Thymus (tissue), 11 donors: ENCODE measurements around the gene HBP1. TPM values are rescaled to one million over a fixed set of nuclear protein-coding genes. Genes with fewer than 3 reads are reported as not detected.

Source experiments
- DNase-seq, 9 donors: peaks; one replicate each; pipeline ENCODE4 v3.0.0-alpha.2; 2013; ENCODE audit warnings: low spot score in 9 of 9, low read depth in 6 of 9, missing footprints in 1 of 9
- H3K27ac ChIP-seq, 2 donors: one replicate each; pipeline ENCODE4 v1.5.1; 2013; ENCODE audit warnings: control low read depth in 1 of 2, low read depth in 1 of 2, low read length in 1 of 2, mild to moderate bottlenecking in 1 of 2, moderate library complexity in 1 of 2
- H3K27me3 ChIP-seq, 2 donors: one replicate each; pipeline ENCODE4 v1.5.1; 2013; ENCODE audit warnings: low read length in 1 of 2; ENCODE audit not compliant: control insufficient read depth in 2 of 2, insufficient read depth in 1 of 2
- H3K36me3 ChIP-seq, 2 donors: one replicate each; pipeline ENCODE4 v1.5.1; 2013; ENCODE audit warnings: low read length in 1 of 2, mild to moderate bottlenecking in 1 of 2, moderate library complexity in 1 of 2; ENCODE audit not compliant: control insufficient read depth in 2 of 2, insufficient read depth in 2 of 2
- H3K4me1 ChIP-seq, 2 donors: one replicate each; pipeline ENCODE4 v1.5.1; 2013; ENCODE audit warnings: low read length in 2 of 2; ENCODE audit not compliant: control insufficient read depth in 2 of 2, insufficient read depth in 2 of 2
- H3K4me3 ChIP-seq, 2 donors: one replicate each; pipeline ENCODE4 v1.5.1; 2013; ENCODE audit warnings: low read length in 2 of 2, control low read depth in 1 of 2, mild to moderate bottlenecking in 1 of 2
- H3K9me3 ChIP-seq, 2 donors: one replicate each; pipeline ENCODE4 v1.5.1; 2013; ENCODE audit warnings: low read length in 1 of 2, mild to moderate bottlenecking in 1 of 2; ENCODE audit not compliant: control insufficient read depth in 2 of 2, insufficient read depth in 1 of 2
- WGBS: extraction: QIAGEN DNeasy Blood & Tissue Kit; methylation state at CpG from one replicate; pipeline ENCODE4 v1.1.7; 2013; 5-methylcytosine and 5-hydroxymethylcytosine counted together
- polyA plus RNA-seq: library from polyadenylated mRNA; stranded (reverse); fragments of 200-250 nt; gene quantifications from one replicate; pipeline ENCODE4 v1.2.3, GENCODE V29; 2013
- total RNA-seq: library from RNA; stranded (reverse); fragments of 120-200 nt; gene quantifications from one replicate; pipeline ENCODE4 v1.2.4, GENCODE V29; 2013
- donor health status: healthy.

The HBP1 gene
- total and polyA plus RNA-seq, 2 donors, result 56.7 to 64.1 TPM

- H3K4me1 ChIP-seq, result no peaks in the 10 kb centered on the region
- peaks cover 4 to 8% of the 10 kb centered on the region in 2 donors for H3K36me3 ChIP-seq
- no peak overlapping the region for H3K4me3 ChIP-seq
- H3K27me3 ChIP-seq, result no peaks in the 10 kb centered on the region
- no peak overlapping the region for H3K27ac ChIP-seq
- DNase-seq, result no peak
- no peaks in the 10 kb centered on the region for H3K9me3 ChIP-seq
- WGBS, result 96% methylated on average over 5 of the region's 5 CpGs
These were observed 55.8 kb downstream of the HBP1 start for GRCh38 chr7:107224374-107225223.

DNA sequence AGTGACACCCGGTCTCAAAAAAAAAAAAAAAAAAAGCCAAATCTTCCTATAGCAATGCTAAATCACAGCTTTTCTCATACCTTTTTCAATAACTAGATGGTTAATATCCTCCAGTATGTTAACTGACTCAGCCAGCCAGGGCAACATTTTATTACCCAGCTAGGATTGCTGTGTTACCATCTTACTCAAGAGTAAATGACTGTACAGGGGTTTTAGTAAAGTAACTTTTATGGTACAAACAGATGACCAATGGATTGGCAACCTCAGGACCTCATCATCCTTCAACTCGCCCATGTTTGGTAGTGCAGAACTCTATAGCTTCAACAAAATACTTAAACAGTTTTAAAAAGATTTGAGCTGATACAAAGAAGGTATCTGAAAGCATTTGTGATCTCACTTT lies 59.5 kb downstream of the HBP1 start:
- H3K27ac ChIP-seq, result no peak overlapping the region
- H3K9me3 ChIP-seq, result no peaks in the 10 kb centered on the region
- no peaks in the 10 kb centered on the region for H3K4me1 ChIP-seq
- WGBS, result 99% methylated on average over 2 of the region's 2 CpGs
- DNase-seq, result no peak
- no peaks in the 10 kb centered on the region for H3K27me3 ChIP-seq
- peaks cover 4 to 9% of the 10 kb centered on the region in 2 donors for H3K36me3 ChIP-seq
- H3K4me3 ChIP-seq, result no peak overlapping the region

- no peak for DNase-seq
- Histone ChIP-seq H3K27ac (no peak overlapping the region), H3K4me1 (no peaks in the 10 kb centered on the region), H3K27me3 (no peaks in the 10 kb centered on the region), H3K4me3 (no peak overlapping the region), H3K36me3 (peaks cover 3 to 4% of the 10 kb centered on the region in 2 donors), H3K9me3 (no peaks in the 10 kb centered on the region)
- WGBS, result 98% methylated on average over 3 of the region's 3 CpGs
These were observed 61.5 kb downstream of the HBP1 start for GRCh38 chr7:107230334-107230733.

DNA sequence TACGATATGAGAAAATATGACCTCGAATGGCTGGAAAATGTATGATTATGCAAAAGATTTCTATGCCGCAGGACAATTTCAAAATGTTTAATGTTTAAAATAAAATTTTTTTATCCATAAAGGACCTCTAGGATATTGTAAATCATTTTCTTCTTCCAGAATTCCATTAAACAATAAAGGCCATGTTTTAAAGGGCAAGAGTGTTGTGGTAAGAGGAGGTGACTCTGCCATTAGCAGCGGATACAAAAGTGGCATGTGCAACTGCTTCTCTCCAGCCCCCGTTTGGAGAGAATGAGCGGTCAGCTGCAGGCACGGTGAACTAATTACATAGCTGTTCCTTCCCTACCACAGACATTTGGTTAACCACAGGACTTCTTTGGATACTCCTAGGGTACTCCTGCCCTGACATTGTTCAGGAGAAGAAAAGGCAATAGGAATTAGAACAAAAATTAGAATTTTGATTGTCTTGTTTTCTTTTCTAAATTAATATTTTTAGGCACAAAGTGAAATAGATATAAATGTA lies 63.8 kb downstream of the HBP1 start:
- H3K9me3 ChIP-seq, result no peaks in the 10 kb centered on the region
- WGBS, result 96% methylated on average over 7 of the region's 7 CpGs
- no peak overlapping the region for H3K4me3 ChIP-seq
- no peak for DNase-seq
- H3K36me3 ChIP-seq, result peaks cover 3% of the 10 kb centered on the region in 2 donors
- H3K4me1 ChIP-seq, result no peaks in the 10 kb centered on the region
- no peak overlapping the region for H3K27ac ChIP-seq
- no peaks in the 10 kb centered on the region for H3K27me3 ChIP-seq

DNA sequence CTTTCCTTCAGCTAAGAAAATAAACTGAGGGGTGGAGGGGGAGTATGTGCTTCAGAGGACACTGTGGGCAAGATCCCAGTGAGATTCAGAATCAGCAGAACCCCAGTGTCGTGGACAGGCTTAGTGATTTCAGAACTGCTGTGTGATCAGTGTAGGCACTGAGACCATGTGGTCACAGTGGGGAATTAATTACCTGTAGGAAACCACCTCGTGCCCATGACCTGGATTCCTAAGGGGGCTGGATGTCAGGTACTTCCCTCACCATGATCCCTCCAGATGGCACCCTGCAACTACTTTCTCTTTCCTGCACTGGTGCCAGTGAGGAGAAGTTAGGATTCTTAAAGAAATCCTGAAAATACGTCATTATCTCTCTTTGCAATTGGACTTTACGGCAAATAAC lies 64.4 kb downstream of the HBP1 start:
- Histone ChIP-seq H3K36me3 (peaks cover 0 to 3% of the 10 kb centered on the region in 2 donors), H3K27ac (no peak overlapping the region), H3K4me3 (no peak overlapping the region), H3K27me3 (no peaks in the 10 kb centered on the region), H3K9me3 (no peaks in the 10 kb centered on the region), H3K4me1 (no peaks in the 10 kb centered on the region)
- WGBS, result 97% methylated on average over 4 of the region's 4 CpGs
- DNase-seq, result no peak

GRCh38 chr7:107233981-107234380 lies 65.2 kb downstream of the HBP1 start:
- H3K36me3 ChIP-seq, result peaks cover 0 to 3% of the 10 kb centered on the region in 2 donors
- H3K4me3 ChIP-seq, result no peak overlapping the region
- no peak for DNase-seq
- no peaks in the 10 kb centered on the region for H3K9me3 ChIP-seq
- no peaks in the 10 kb centered on the region for H3K4me1 ChIP-seq
- no peak overlapping the region for H3K27ac ChIP-seq
- no peaks in the 10 kb centered on the region for H3K27me3 ChIP-seq
- 100% methylated on average over 1 of the region's 1 CpG for WGBS

- H3K27ac ChIP-seq, result no peak overlapping the region
These were observed 65.6 kb downstream of the HBP1 start for GRCh38 chr7:107234436-107234835.

DNA sequence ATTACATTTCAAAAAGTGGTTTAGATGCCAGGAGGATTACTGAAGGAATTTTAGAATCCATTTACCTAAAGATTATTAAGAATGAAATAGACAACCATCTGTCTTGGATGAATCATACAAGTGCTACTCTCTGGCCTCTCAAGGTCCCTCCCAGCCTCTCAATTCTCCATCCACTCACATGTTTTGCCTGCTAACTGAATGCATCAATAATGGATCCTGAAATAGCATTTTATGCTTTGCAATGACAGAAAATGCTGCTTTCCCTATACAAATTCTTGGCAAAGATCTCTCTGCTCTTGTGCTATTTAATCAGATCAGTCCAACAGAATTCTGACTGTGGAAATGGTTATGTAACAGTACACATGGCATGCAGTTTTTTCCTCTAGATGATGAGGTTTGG lies 68.1 kb downstream of the HBP1 start:
- Histone ChIP-seq H3K27me3 (no peaks in the 10 kb centered on the region), H3K4me3 (no peak overlapping the region), H3K9me3 (no peaks in the 10 kb centered on the region), H3K4me1 (no peaks in the 10 kb centered on the region), H3K27ac (no peak overlapping the region), H3K36me3 (no peaks in the 10 kb centered on the region)
- no peak for DNase-seq

More at GRCh38 chr7:107234436-107234835, 65.6 kb downstream of the HBP1 start:
- Histone ChIP-seq H3K36me3 (peaks cover 0 to 3% of the 10 kb centered on the region in 2 donors), H3K9me3 (no peaks in the 10 kb centered on the region), H3K4me1 (no peaks in the 10 kb centered on the region), H3K4me3 (no peak overlapping the region), H3K27me3 (no peaks in the 10 kb centered on the region)
- 95% methylated on average over 3 of the region's 3 CpGs for WGBS
- no peak for DNase-seq

- H3K27ac ChIP-seq, result no peak overlapping the region
- H3K4me3 ChIP-seq, result no peak overlapping the region
- DNase-seq, result no peak
- WGBS, result 98% methylated on average over 4 of the region's 4 CpGs
- no peaks in the 10 kb centered on the region for H3K9me3 ChIP-seq
- H3K27me3 ChIP-seq, result no peaks in the 10 kb centered on the region
- no peaks in the 10 kb centered on the region for H3K4me1 ChIP-seq
- H3K36me3 ChIP-seq, result no peaks in the 10 kb centered on the region
These were observed 68.6 kb downstream of the HBP1 start for GRCh38 chr7:107237451-107237850.
